B cell (primary cell): ENCODE data around the gene TEX35. TPM values are rescaled to one million over a fixed set of nuclear protein-coding genes. Genes with fewer than 3 reads are reported as not detected.

Experiments
- ATAC-seq: fragments of 200-7000 bp; cut with Tn5 transposase; one replicate; pipeline ENCODE4 v1.10.0; 2021; ENCODE audit warnings: low read depth, mild to moderate bottlenecking, moderate number of reproducible peaks, moderate library complexity
- CTCF ChIA-PET: fragments of 350-600 bp; sonication (Branson Sonifier 250); formaldehyde crosslinking; loops from one replicate; lab custom pipeline; 2021; ENCODE audit warnings: antibody characterized with exemption, inconsistent platforms; lab: Charles Lee
- POLR2A ChIA-PET: fragments of 350-600 bp; sonication (Branson Sonifier 250); formaldehyde crosslinking; loops from one replicate; lab custom pipeline; 2021; ENCODE audit warnings: antibody characterized with exemption; lab: Charles Lee
- DNase-seq: peaks from one replicate; pipeline ENCODE4 v3.0.0; 2013
- H2AFZ ChIP-seq: 2 replicates; pipeline ENCODE4 v1.6.1; 2012; ENCODE audit warnings: mild to moderate bottlenecking, low read depth, low read length; ENCODE audit not compliant: insufficient read depth, poor library complexity, severe bottlenecking
- H3K27ac ChIP-seq, 2 donors: 1 replicate in 1 of 2; 2 replicates in 1 of 2; pipeline ENCODE4 v1.5.1; 2012 to 2013; ENCODE audit warnings: low read length in 2 of 2, mild to moderate bottlenecking in 2 of 2, moderate library complexity in 1 of 2
- H3K27me3 ChIP-seq, 4 experiments: fragments of 200-600 bp in 1 of 4; sonication (generic) in 1 of 4; replicated peaks in 1 of 4; 1 replicate in 2 of 4; 2 replicates in 2 of 4; pipeline versions ENCODE4 v1.6.1 to v1.7.0; 2013 to 2016; ENCODE audit warnings: low read length in 3 of 4, mild to moderate bottlenecking in 2 of 4, mixed read lengths in 1 of 4, moderate library complexity in 1 of 4; ENCODE audit not compliant: insufficient read depth in 4 of 4, control insufficient read depth in 3 of 4; ENCODE audit errors: control extremely low read depth in 1 of 4
- H3K36me3 ChIP-seq, 2 experiments: replicated peaks in 1 of 2; 1 replicate in 1 of 2; 2 replicates in 1 of 2; pipeline versions ENCODE4 v1.6.1 to v1.7.1; 2013; ENCODE audit warnings: low read length in 1 of 2; ENCODE audit not compliant: insufficient read depth in 2 of 2, control insufficient read depth in 1 of 2; ENCODE audit errors: control extremely low read depth in 1 of 2, extremely low read depth in 1 of 2
- H3K4me1 ChIP-seq, 2 donors: fragments of 200-600 bp in 1 of 2; sonication (generic) in 1 of 2; 1 replicate in 1 of 2; 2 replicates in 1 of 2; pipeline versions ENCODE4 v1.5.1 to v1.6.1; 2013 to 2017; ENCODE audit warnings: low read length in 2 of 2; ENCODE audit not compliant: control insufficient read depth in 2 of 2, insufficient read depth in 2 of 2
- H3K4me2 ChIP-seq: replicated peaks from 2 replicates; pipeline ENCODE3; 2012; ENCODE audit warnings: mild to moderate bottlenecking, low read depth, low read length; ENCODE audit not compliant: poor library complexity, severe bottlenecking
- H3K4me3 ChIP-seq, 5 experiments: fragments of 200-600 bp in 1 of 5; sonication (generic) in 1 of 5; 1 replicate in 3 of 5; 2 replicates in 2 of 5; pipeline versions ENCODE4 v1.5.1 to v1.7.0; 2011 to 2016; ENCODE audit warnings: low read length in 4 of 5, mild to moderate bottlenecking in 4 of 5, low read depth in 2 of 5, control low read depth in 1 of 5, moderate library complexity in 1 of 5; ENCODE audit not compliant: insufficient read depth in 1 of 5; ENCODE audit errors: control extremely low read depth in 1 of 5, extremely low read depth in 1 of 5
- H3K79me2 ChIP-seq: fragments of 200-600 bp; sonication (generic); one replicate; pipeline ENCODE4 v1.6.0; 2016; ENCODE audit warnings: low read length; ENCODE audit not compliant: control insufficient read depth, insufficient read depth
- H3K9ac ChIP-seq: fragments of 200-600 bp; sonication (generic); 2 replicates; pipeline ENCODE4 v1.6.1; 2017; ENCODE audit warnings: mild to moderate bottlenecking, low read length, moderate library complexity
- H3K9me3 ChIP-seq, 3 donors: one replicate each; pipeline versions ENCODE4 v1.6.1 to v1.7.1; 2013; ENCODE audit warnings: low read length in 2 of 3; ENCODE audit not compliant: control insufficient read depth in 2 of 3, insufficient read depth in 1 of 3; ENCODE audit errors: control extremely low read depth in 1 of 3
- H4K20me1 ChIP-seq: 2 replicates; pipeline ENCODE4 v1.6.0; 2012; ENCODE audit warnings: mild to moderate bottlenecking, low read length; ENCODE audit not compliant: insufficient read depth, control insufficient read depth, poor library complexity, severe bottlenecking
- H3K27ac Mint-ChIP-seq: one replicate; pipeline ENCODE4 v1.8.0; 2021; ENCODE audit warnings: mixed read lengths
- H3K27me3 Mint-ChIP-seq: one replicate; pipeline ENCODE4 v1.8.0; 2021; ENCODE audit warnings: mixed read lengths
- H3K4me1 Mint-ChIP-seq: one replicate; pipeline ENCODE4 v1.8.0; 2021; ENCODE audit warnings: mixed read lengths
- H3K4me3 Mint-ChIP-seq: one replicate; pipeline ENCODE4 v1.8.0; 2021; ENCODE audit warnings: mixed read lengths
- H3K9me3 Mint-ChIP-seq: one replicate; pipeline ENCODE4 v1.8.0; 2022; ENCODE audit warnings: mixed read lengths; ENCODE audit not compliant: insufficient read depth
- EZH2 ChIP-seq: IDR thresholded peaks from 2 replicates; pipeline ENCODE4 v1.6.1; 2012; ENCODE audit warnings: borderline replicate concordance, low read depth, mild to moderate bottlenecking, moderate library complexity, low read length; ENCODE audit not compliant: insufficient read depth, poor library complexity, severe bottlenecking
- WGBS: methylation state at CpG from one replicate; pipeline ENCODE4 v1.1.5; 2013; ENCODE audit warnings: missing lambda C conversion rate; ENCODE audit not compliant: insufficient coverage; 5-methylcytosine and 5-hydroxymethylcytosine counted together
- intact Hi-C: fragments of 100-400 bp; cut with micrococcal nuclease; formaldehyde crosslinking; loops from one replicate; pipeline ENCODE4 v1.10.0; 2022
- polyA minus RNA-seq: library from RNA; depleted of rRNA, polyadenylated mRNA; stranded (reverse); fragments of >200 nt; gene quantifications from 2 replicates; pipeline ENCODE4 v1.2.3, GENCODE V29; 2012
- polyA plus RNA-seq: library from polyadenylated mRNA; depleted of rRNA; stranded (reverse); fragments of >200 nt; gene quantifications from 2 replicates; pipeline ENCODE4 v1.2.3, GENCODE V29; 2012
- total RNA-seq, 2 donors: library from RNA; stranded (reverse); fragments of 120-200 nt in 1 of 2; gene quantifications; 1 replicate in 1 of 2; 2 replicates in 1 of 2; pipeline versions ENCODE4 v1.2.3 to v1.2.4, GENCODE V29; 2013 to 2022
- TF ChIP-seq, protein P1 (sequence below): fragments of 200-600 bp; IDR thresholded peaks from one replicate; pipeline ENCODE4 v1.8.0; 2022; ENCODE audit warnings: antibody characterized with exemption, mild to moderate bottlenecking

The TEX35 gene
- not detected in 2 replicates for total RNA-seq
- total RNA-seq (2013): 0.09 TPM
- polyA plus RNA-seq: 0.09 TPM in 1 of 2 replicates, not detected in the other
- not detected in 2 replicates for polyA minus RNA-seq

DNA sequence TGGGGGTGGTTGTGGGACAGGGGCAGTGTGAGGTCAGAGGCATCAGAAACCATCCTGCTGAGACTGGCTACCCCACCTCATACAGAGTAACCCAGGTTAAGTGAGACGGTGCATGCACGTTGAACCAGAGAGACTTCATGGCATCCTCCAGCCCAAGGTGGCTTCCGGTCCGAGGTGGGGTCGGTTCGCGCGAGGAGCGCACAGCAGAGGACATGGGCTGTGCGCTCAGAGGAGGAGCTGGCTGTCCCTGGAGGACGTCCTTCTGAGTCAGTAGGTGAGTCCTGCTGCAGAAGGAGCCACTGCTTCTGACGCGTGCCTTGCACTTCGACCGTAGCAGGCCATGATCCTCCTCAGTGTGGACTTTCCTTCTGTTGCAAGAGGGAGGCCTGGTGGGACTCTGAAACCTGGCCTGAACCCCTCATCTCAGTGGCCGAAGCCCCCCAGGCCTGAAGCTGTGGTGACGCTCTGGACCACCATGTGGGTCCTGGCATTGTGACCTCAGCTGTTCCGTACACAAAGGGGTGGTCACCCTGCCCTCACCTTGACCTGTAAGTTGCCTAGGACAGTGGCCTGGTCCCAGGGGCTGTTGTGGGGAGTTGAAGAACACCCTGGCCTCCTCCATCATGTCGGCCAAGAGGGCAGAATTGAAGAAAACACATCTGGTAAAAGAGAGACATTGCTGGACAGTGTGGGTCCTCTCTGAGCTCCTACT lies at the start of gene TEX35:
TSS of gene TEX35 (plus strand) at position 544 of the 712 bp plus-strand sequence. CDS start at position 624, 80 bp downstream.
- CTCF ChIA-PET: interaction anchor here (1.8 kb wide), 1 partner anchor 12 kb away, joined by 7 read pairs; no protein-coding TSS in a partner anchor
- Histone ChIP-seq H3K36me3 (no peaks in the 10 kb centered on the region), H3K27ac (no peak within 1 kb of the TSS), H3K4me1 (no peaks in the 10 kb centered on the region), H3K4me2 (no peak within 1 kb of the TSS), H3K9me3 (no peaks in the 10 kb centered on the region), H2AFZ (no peak within 1 kb of the TSS), H3K9ac (no peak within 1 kb of the TSS), H3K4me3 (no peak within 1 kb of the TSS), H3K79me2 (no peaks in the 10 kb centered on the region), H3K27me3 (no peaks in the 10 kb centered on the region), H4K20me1 (no peaks in the 10 kb centered on the region)
- TF ChIP-seq, protein P1, sequence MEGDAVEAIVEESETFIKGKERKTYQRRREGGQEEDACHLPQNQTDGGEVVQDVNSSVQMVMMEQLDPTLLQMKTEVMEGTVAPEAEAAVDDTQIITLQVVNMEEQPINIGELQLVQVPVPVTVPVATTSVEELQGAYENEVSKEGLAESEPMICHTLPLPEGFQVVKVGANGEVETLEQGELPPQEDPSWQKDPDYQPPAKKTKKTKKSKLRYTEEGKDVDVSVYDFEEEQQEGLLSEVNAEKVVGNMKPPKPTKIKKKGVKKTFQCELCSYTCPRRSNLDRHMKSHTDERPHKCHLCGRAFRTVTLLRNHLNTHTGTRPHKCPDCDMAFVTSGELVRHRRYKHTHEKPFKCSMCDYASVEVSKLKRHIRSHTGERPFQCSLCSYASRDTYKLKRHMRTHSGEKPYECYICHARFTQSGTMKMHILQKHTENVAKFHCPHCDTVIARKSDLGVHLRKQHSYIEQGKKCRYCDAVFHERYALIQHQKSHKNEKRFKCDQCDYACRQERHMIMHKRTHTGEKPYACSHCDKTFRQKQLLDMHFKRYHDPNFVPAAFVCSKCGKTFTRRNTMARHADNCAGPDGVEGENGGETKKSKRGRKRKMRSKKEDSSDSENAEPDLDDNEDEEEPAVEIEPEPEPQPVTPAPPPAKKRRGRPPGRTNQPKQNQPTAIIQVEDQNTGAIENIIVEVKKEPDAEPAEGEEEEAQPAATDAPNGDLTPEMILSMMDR: no peak
- no peak for TF ChIP-seq EZH2
- H3K27ac Mint-ChIP-seq: no peak within 1 kb of the TSS
- POLR2A ChIA-PET: no interaction called here
- H3K9me3 Mint-ChIP-seq: no peaks in the 10 kb centered on the region
- DNase-seq: no peak
- no peak within 1 kb of the TSS for H3K4me3 Mint-ChIP-seq
- intact Hi-C loops: no loop called here
- no peaks in the 10 kb centered on the region for H3K4me1 Mint-ChIP-seq
- no peaks in the 10 kb centered on the region for H3K27me3 Mint-ChIP-seq
- no peak for ATAC-seq
- WGBS: 96% methylated on average over 18 of the region's 19 CpGs

DNA sequence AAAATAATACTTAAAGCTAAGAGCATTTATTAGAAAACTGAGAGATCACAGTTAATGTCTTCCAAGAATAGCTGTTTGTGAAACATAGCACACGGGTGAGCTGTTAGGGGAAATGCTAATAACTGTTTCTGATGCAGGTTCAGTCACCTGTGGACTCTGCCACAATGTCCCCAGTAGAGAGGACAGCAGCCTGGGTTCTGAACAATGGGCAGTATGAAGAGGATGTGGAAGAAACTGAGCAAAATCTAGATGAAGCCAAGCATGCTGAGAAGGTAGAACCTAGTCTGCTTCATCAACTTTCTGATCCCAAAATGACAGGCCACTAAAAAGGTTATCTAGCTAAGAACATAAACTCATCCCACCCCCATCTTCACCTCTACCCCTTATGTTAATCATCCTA lies 48.8 kb upstream of the TEX35 start:
- ChIA-PET CTCF (interaction anchor here (0.6 to 1.1 kb wide), 3 partner anchors 36 to 143 kb away, joined by 3 to 7 read pairs (median 4); no protein-coding TSS in a partner anchor), POLR2A (no interaction called here)
- Mint-ChIP-seq H3K27me3 (no peaks in the 10 kb centered on the region), H3K9me3 (no peaks in the 10 kb centered on the region), H3K27ac (no peak overlapping the region), H3K4me3 (no peak overlapping the region), H3K4me1 (no peaks in the 10 kb centered on the region)
- DNase-seq (no peak), ATAC-seq (no peak)
- H3K9ac ChIP-seq: no peak overlapping the region
- no peak overlapping the region for H3K4me3 ChIP-seq
- no peaks in the 10 kb centered on the region for H3K27me3 ChIP-seq
- 62% methylated on average over 1 of the region's 1 CpG for WGBS
- no peak overlapping the region for H3K4me2 ChIP-seq
- H3K36me3 ChIP-seq: no peaks in the 10 kb centered on the region
- intact Hi-C loops: no loop called here
- no peaks in the 10 kb centered on the region for H3K4me1 ChIP-seq
- H2AFZ ChIP-seq: no peak overlapping the region
- TF ChIP-seq, protein P1: no peak
- no peak for TF ChIP-seq EZH2
- no peaks in the 10 kb centered on the region for H3K79me2 ChIP-seq
- no peaks in the 10 kb centered on the region for H3K9me3 ChIP-seq
- H4K20me1 ChIP-seq: no peaks in the 10 kb centered on the region
- H3K27ac ChIP-seq: no peak overlapping the region
